GM21619 (cell line): Measurements from ENCODE around the gene SEMA5A.

ENCODE experiments used
- ATAC-seq: cut with Tn5 transposase; IDR thresholded peaks from one replicate; pipeline ENCODE4 v1.9.1; 2021; ENCODE audit not compliant: unreplicated experiment

SEMA5A gene

DNA sequence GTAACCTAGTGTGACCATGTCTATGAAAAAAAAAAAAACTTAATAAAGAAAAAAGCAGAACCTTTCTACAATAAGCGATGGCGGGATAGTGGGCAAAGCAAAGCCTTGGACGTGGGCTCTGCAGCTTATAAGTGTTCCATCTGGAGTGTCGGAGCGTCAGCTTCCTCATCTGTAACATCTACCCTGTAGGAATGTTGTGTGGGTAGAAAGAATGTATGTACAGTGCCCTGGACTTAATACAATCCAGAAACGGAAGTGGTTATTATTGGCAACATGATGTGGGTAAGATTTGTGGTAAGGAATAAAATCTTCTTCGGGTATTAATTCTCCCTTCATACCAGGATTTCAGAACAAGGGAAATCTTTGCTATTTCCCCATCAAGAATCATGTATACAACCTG lies 66.5 kb downstream of the SEMA5A start:
- ATAC-seq, result no peak

DNA sequence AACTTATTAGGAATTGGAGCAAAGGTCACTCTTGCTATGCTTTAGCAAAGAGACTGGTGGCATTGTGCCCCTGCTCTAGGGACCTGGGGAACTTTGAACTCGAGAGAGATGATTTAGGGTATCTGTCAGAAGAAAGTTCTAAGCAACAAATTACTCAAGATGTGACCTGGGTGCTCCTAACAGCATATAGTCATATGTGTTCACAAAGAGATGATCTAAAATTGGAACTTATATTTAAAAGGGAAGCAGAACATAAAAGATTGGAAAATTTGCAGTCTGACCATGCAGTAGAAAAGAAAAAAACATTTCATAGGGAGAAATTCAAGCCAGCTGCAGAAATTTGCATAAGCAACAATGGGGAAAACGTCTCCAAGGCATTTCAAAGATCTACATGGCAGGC lies 68.3 kb downstream of the SEMA5A start:
- no peak for ATAC-seq

DNA sequence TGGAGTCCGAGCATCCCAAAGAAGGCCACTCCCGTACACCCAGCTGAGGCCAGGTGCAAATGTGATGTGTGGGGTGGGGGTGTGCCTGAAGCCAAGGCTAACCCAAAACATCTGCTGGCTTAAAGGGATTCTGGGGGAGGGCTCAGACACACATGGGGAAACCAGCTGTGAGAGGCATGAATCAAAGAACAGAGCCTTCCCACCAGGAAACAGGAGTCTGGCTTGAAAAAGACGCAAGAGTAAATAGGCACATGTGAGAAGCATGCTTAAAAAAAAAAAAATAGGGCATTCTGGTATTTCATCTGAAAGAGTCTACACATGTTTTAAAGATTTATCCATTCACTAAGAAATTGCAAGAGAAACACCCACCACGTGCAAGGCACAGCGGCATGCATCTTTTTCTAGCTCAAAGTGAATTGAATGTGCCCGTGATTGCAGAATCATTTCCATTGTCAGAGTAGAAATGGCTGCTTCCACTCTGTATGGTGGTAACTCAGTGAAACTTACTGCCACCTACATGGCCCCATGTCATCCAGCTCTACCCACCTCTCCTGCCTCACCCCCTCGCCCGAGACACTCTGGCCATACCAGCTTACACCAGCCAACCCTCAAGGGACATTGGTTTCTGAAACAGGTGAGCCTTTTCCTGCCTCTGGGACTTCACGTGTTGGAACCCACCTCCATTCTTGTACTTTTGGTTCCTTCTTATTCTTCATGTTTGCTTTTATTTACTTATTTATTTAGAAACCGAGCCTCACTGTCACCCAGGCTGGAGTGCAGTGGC lies 71.5 kb downstream of the SEMA5A start:
- no peak for ATAC-seq

DNA sequence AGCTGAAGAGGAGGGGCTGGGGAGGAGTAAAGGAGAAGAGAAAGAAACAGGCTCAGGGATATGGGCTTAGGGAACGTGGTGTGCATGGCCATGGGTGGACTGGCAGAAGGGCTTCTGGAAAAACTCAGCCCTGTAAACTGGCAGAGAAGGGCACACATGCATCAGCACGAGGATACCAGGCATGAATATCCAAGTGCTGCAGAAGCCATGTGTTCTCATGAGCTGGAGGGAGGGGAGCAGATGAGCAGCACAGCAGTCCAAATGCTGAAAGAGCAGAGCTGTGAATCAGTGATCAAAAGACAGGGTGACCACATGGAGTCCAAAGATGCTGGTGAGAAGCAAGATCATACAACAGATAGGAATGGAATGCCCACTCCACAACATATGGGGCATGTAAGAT lies 72.3 kb downstream of the SEMA5A start:
- no peak for ATAC-seq

DNA sequence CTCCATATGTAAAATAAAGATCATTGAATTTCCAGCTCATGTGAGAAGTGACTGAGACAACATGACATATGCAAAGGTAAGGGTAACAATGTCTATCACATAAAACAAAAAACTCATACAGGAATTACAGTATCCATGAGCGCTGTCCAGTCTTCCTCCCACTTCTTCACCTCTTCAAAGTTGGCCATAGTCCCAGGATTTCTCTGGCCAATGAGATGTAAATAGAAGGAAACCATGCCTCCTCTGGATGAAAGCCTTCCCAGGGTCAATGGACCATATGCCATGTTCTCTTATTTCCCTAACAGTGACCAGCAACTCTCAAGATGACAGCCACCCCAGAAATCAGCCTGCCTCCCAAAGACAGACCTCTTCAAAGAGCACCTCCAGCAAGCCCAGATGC lies 75.5 kb downstream of the SEMA5A start:
- no peak for ATAC-seq

DNA sequence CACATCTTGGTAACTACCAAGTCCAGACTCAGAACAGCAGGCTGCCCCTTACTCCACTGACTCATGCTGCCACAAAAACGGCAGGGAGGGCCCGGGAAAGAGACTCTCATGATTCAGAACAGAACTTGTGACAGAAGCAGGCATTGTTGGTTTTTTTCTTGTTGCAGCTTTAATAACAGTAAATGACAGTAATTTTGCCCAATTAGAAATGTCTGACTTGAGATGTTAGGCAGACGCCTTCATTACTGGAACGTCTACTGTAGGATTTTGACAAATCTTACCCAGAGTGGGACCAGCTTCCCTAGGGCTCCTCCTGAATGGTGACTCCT lies 77.9 kb downstream of the SEMA5A start:
- no peak for ATAC-seq

DNA sequence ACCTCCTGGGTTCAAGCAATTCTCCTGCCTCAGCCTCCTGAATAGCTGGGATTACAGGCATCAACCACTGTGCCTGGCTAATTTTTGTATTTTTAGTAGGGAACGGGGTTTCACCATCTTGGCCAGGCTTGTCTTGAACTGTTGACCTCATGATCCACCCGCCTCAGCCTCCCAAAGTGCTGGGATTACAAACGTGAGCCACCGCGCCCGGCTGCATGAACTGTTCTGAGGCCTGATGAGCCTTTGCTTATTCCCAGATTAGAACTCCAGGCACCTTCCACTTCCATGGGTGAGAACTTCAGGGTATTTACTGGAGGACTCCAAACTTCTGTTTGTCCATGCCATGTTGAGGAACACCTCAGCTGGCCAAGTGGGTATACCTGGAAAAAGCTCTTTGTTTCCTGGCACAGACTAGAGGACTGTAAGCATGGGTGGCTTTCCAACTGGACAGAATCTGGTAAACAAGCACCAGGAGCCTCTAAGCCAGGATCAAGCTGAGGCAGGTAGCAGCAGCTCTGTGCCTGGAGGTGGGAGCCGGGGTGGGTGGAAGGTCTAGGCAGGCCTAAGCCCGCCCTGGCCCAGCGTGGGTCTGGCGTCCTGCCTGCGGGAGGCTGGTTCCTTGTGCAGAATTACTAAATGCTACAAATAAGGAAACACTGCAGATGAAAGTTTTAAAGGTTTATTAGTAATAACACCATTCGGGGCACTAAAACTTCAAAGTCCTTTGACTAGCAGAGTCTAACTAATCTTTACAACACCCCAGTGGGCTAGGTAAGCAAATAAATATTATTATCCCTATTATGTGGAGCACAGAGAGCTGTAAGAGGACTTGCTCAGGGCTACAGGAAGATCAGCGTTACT lies 78.4 kb downstream of the SEMA5A start:
- no peak for ATAC-seq

DNA sequence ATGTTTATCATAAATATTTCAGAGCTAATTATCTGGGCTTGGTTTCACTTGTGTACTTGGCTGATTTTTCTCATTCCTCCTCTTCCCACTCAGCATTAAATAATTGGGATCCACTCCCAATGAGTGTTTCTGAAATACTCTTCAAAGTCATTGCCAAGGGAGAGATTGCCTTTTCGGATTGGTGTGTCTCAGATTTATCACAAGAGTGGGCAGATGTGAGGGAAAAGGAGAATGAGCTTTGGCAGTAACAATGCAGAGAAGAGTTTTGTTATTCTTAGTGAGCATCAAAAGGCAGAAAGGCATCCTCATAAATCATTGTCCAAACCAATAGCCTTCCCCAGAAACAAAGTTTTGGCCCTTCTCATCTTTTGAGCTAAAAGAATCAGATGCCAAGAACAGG lies 79.2 kb downstream of the SEMA5A start:
- no peak for ATAC-seq

DNA sequence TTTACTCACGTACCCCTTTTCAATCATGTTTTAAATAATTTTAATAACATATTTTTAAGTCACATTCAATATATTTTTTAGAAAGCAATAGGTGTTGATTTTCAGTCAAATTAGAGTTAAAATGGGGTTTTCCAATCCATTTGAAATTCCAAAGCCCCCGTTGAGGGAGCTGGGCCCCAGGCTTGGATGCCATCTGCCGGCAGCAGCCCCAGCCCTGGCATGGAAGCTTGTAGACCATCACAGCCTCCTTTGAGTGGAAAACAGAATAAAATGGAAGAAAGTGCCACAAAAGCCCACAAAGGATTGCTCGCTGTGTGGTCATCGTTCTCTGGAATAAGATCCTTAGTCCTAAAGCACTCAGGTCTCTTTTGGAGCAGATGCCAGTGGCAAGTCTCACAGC lies 81.4 kb downstream of the SEMA5A start:
- no peak for ATAC-seq

DNA sequence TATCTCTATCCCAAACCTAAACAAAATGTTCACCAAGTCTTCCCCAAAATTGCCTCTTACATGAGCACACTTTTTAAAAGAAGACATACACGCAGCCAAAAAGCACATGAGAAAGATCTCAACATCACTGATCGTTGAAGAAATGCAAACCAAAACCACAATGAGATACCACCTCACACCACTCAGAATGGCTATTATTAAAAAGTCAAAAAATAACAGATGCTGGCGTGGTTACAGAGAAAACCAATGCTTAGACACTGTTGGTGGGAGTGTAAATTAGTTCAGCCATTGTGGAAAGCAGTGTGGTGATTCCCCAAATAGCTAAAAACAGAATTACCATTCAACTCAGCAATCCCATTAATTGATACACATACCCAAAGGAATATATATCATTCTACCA lies 83.8 kb downstream of the SEMA5A start:
- no peak for ATAC-seq

DNA sequence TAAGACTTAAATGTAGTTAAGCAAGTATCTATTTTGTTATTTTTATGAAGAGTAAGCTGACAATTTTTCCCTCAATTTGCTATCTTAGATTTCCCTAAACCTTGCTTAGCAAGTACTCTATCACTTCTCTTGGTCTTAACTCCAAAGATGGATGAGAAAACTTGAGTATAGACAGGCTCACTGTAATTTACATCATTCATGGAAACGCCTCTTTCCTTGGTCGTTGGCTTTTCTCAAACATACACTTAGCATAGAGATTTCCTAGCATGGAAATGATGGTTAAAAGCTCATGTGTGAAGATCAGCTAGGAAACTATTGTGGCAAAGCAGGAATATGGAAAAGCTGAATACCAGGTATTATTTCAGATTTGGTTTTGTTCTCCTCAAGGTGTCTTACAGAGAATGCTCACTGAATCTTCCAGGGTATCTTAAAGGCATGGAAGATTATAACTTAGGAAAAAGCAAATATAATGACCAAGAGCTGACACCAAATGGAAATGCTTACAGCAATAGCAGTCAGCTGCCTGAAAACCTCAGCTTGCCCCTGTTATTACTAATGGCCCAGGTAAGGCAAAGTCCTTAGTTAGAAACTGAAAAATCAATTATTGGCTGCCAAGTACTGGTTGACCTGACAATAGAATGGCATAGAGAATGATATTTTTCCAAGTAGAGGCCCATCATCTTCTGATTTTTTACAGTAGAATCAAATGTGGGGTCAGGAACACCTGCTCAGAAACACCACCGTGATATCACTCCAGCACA lies 84.8 kb downstream of the SEMA5A start:
- no peak for ATAC-seq

DNA sequence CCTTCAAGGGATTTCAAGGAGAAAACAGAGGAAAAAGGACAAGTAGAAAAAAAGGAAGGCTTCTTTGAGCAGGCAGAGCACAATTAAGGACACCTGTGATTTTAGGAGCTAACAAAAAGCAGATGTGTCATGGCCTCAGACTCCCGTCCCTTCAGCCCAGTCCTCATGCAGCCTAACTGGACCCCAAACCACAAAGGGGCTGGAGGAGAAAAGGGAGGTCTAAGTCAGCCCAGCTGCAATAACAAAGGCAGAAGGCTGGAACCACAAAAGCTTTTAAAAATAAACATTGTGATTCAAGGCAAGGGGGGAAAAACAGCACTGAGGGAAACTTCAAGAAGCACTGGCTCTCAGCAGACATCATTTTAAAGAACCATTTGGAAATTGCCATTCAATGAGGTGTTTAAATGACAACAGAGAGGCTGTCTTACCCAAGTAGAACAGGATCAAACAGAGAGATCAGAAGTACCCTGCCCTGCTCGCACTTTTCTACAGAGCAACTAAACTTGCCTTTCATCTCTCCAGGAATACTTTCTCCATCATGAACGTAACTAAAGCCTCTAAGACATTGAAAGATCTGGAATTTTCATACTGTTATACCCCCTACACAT lies 89.3 kb downstream of the SEMA5A start:
- ATAC-seq, result no peak

DNA sequence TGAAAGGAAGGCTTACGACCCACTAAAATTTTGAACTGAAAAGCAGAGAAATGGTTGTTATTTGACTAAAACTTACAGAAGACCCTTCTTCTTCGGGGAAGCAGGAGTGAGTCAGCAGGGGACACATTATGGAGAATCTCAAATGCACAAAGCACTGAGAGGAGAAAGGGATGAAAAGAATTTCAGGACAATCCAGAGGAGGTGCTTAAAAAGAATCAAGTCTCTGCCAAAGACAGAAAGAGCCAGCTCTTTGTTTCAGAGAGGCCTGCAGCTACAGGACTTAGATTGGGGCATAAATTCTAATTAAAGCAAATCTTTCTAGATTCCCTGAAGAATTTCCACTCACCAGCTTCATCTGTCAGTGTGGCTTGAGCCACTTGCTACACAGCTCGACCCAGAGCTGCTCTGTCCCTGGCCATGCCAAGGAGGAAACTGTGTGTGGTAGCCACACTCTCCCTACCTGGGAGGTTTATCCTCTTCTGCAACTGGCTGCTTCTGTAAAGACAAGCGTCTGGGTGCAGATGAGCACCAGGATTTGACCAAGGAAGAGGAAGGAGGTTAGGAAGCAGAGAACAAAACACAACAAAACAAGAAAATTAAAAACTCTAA lies 89.9 kb downstream of the SEMA5A start:
- ATAC-seq, result no peak

DNA sequence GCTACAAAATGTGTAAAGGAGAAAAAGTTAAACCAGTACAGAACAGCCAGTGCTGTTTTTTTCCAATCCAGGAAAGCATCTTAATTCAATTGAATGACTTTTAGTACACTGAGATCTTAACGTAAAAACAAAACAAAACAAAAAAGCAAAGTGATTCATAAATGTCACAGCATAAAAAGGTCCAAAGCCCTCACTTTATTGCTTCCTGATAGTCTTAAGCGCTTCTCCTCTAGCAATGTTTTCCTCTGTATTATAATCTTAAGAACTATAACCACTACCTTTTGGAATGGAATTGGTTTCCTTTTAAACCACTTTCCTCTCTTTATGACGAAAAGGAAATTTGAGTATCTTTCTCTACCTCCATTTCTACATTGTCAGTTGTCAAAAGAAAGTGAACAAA lies 91.4 kb downstream of the SEMA5A start:
- no peak for ATAC-seq

DNA sequence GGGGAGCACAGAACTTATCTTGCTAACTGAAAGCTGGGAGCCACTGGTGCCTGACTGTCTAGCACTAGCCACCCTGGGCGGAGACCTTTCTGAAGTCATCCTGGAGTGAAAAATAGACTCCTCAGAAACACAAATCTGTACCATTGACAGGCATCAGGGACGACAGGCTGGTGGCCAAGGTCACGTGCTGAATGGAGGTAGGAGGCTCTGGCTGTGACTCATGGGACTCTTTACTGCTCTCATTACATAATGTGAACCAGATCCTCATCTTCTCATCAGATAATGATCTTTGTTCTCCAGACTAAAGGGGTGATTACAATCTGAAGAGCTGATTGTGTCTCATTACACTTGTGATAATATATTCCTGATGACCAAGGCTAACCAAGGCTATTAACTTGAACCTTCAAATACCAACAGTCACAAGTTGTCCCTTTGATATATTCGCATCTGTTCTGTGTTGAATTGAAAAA lies 91.8 kb downstream of the SEMA5A start:
- ATAC-seq, result no peak

DNA sequence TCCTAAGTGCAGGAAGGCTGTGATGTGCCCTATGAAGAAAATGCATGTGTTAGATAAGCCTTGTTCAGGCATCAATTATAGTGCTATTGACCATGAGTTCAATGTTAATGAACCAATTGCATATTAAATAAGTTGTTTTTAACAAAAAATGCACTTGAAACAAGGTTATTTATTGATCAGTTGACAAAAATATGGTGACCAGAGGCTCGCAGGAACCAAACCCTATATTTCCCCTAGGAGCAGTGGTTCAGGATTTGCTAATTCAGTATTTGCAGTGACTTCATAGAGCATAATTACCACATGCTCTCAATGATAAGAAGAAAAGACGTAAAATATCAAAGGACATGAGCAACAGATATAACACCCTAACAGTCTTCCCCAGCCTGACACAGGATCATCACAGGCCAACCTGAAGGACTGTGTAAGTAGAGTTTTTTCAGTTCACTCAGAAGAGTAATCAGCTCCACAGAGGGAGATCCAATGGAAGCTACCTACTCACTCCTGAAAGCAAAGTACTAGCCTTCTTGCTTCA lies 92.3 kb downstream of the SEMA5A start:
- ATAC-seq, result no peak

DNA sequence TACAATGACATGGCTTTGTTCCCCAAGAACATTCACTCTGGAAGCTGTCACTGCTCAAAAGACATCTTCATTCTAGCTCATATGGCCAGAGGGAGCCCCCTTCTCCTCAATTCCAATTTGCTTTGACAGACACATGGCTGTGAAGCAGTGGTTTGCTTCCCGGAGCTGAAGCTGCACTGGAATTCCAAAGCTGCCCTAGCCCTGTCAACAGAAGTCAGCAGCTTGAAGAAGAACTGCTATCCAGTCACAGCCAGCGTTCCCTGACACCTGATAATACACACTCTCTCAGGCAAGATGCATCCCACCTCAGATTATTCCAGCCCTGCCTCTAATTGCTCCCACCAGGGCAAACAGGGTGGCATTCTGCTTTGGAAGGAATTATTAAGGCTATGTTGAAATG lies 93.7 kb downstream of the SEMA5A start:
- ATAC-seq, result no peak

DNA sequence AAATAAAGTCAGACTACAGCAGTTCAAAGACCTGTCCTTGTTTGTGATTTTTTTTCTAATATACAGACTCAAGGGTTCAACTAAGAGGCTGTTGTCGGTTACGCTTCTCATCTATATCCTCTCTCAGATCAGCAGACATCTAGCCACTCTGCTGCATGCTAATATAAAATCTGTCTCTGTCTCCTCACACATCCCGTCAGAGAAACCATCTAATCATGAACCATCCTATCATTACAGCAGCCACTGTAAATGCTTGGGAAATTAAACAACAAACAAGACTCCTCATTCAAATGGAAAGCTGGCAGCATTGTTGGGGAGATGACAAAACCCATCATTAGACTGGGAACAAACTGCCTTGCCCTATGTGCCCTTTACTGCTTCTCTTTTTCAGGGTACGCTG lies 94.8 kb downstream of the SEMA5A start:
- ATAC-seq, result no peak

DNA sequence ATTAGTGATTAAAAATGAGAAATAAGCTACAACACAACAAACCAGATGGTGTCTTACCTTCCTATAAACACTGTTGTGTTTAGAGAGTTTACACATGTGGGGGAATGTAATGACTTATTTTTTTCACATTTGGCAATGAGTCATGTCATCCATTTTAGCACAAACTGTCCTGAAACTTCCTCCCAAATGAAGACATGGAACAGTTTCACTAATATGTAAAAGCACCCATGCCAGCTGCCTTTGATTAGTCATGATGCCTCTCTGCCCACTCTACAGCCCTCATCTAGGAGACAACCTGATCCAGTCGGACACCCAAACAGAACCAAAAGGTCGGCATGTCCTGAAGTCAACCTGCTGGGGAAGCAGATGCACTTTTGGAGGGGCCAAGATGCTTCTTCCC lies 98.2 kb downstream of the SEMA5A start:
- ATAC-seq, result no peak

DNA sequence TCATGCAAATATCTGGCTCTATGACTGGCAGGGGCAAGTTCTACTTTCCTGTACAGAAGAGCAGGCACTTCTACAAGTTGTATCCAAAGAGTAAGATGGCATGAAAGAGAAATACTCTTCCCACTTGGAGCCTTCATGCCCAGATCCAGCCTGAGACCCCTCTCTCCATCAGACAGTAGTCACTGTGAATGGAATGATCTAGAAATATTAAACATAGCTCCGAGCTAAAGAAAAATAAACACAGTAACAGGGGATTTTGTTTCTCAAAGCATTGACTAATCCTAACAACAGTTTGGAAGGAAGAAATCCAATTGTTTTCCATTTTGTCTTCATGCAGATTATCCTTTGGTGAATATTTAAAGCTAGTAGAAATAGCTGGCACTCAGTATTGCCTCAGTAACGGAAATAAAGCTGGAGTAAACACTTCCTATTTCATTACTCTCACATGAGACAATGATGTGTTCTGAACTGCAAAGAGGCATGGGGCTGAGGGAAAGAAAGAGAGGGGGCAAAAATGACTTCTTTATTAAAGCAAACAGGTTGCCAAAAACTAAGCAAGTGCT lies 100.0 kb downstream of the SEMA5A start:
- no peak for ATAC-seq
